ENCODE results near the gene ZNF593OS. TPM values are rescaled to one million over a fixed set of nuclear protein-coding genes. Genes with fewer than 3 reads are reported as not detected.

Gene ZNF593OS
- total and polyA plus RNA-seq, 2 donors (not counting 1 experiment from before 2014, with no cell fraction given): 0.09 TPM; not detected in 1

GRCh38 chr1:26156285-26157038, 15.2 kb downstream of the ZNF593OS start:
- Histone ChIP-seq H3K9ac (ENCODE audit: low read length) (no peak overlapping the region), H4K20me1 (ENCODE audit: control insufficient read depth, insufficient read depth, low read length, poor library complexity, severe bottlenecking) (no peaks in the 10 kb centered on the region), H2AFZ (ENCODE audit: insufficient read depth, low read depth, low read length, poor library complexity, severe bottlenecking) (no peak overlapping the region), H3K36me3 (replicated peaks in 1 of 2; ENCODE audit: control extremely low read depth in 1 of 2, control insufficient read depth in 1 of 2, extremely low read depth in 1 of 2, insufficient read depth in 2 of 2, low read length in 1 of 2) (no peaks in the 10 kb centered on the region), H3K9me3 (ENCODE audit: control extremely low read depth in 1 of 3, control insufficient read depth in 2 of 3, insufficient read depth in 1 of 3, low read length in 2 of 3) (peaks cover 0 to 3% (median 0%) of the 10 kb centered on the region in 3 donors), H3K4me1 (ENCODE audit: control insufficient read depth in 2 of 2, insufficient read depth in 2 of 2, low read length in 2 of 2) (peaks cover 12 to 13% of the 10 kb centered on the region in 2 donors), H3K27me3 (replicated peaks in 1 of 4; ENCODE audit: control extremely low read depth in 1 of 4, control insufficient read depth in 3 of 4, insufficient read depth in 4 of 4, low read length in 3 of 4) (peaks cover 0 to 54% (median 17%) of the 10 kb centered on the region in 4 experiments), H3K79me2 (ENCODE audit: control insufficient read depth, insufficient read depth, low read length) (no peaks in the 10 kb centered on the region), H3K4me2 (replicated peaks; ENCODE audit: low read depth, low read length, poor library complexity, severe bottlenecking) (no peak overlapping the region), H3K27ac (ENCODE audit: low read length in 2 of 2) (no peak overlapping the region), H3K4me3 (ENCODE audit: control extremely low read depth in 1 of 5, extremely low read depth in 1 of 5, insufficient read depth in 1 of 5, low read depth in 2 of 5, low read length in 4 of 5) (no peak overlapping the region)
- DNase-seq (no peak), ATAC-seq (ENCODE audit: low read depth) (no peak)
- TF ChIP-seq CTCF (IDR thresholded peaks at IDR 0.05): no peak
- no peak for TF ChIP-seq EZH2 (IDR thresholded peaks at IDR 0.05; ENCODE audit: borderline replicate concordance, insufficient read depth, low read depth, low read length, poor library complexity, severe bottlenecking)
- CTCF ChIA-PET: interaction anchor here (1.4 to 4.3 kb wide), 3 partner anchors 12 to 52 kb away, joined by 4 to 31 read pairs (median 10); partner anchors contain the start of genes C1orf232 and ZNF593
- Mint-ChIP-seq H3K4me1 (peaks cover 2% of the 10 kb centered on the region), H3K27me3 (peaks cover 46% of the 10 kb centered on the region), H3K9me3 (ENCODE audit: insufficient read depth) (no peaks in the 10 kb centered on the region), H3K4me3 (no peak overlapping the region), H3K27ac (no peak overlapping the region)
- POLR2A ChIA-PET: no interaction called here
- intact Hi-C loops (cut with micrococcal nuclease): no loop called here
- 7% methylated on average over 10 of the region's 12 CpGs for WGBS (ENCODE audit: insufficient coverage)
